Measurements from ENCODE around the gene PELO. TPM values are rescaled to one million over a fixed set of nuclear protein-coding genes. Genes with fewer than 3 reads are reported as not detected.

The PELO gene
- total and polyA plus RNA-seq, 9 of the 15 experiments (the other 6 are each of a cell fraction or from before 2014, with no cell fraction given), result 5.8 to 14.6 (median 9.6) TPM

GRCh38 chr5:52800394-52801213, 12.9 kb downstream of the PELO start (continued):
- TF ChIP-seq RUNX1 (IDR thresholded peaks at IDR 0.05; ENCODE audit: low read depth), result no peak
- no peak for TF ChIP-seq CTCFL (IDR thresholded peaks at IDR 0.05; ENCODE audit: borderline replicate concordance, insufficient read depth, low read depth, low read length, poor library complexity, severe bottlenecking)
- TF ChIP-seq ZNF184 (CRISPR knock-in tag; IDR thresholded peaks at IDR 0.05), result no peak
- TF ChIP-seq THRB (CRISPR knock-in tag; conservative IDR thresholded peaks at IDR 0.05), result no peak
- no peak for TF ChIP-seq ILF3 (IDR thresholded peaks at IDR 0.05; ENCODE audit: borderline replicate concordance)
- TF ChIP-seq, protein P1, sequence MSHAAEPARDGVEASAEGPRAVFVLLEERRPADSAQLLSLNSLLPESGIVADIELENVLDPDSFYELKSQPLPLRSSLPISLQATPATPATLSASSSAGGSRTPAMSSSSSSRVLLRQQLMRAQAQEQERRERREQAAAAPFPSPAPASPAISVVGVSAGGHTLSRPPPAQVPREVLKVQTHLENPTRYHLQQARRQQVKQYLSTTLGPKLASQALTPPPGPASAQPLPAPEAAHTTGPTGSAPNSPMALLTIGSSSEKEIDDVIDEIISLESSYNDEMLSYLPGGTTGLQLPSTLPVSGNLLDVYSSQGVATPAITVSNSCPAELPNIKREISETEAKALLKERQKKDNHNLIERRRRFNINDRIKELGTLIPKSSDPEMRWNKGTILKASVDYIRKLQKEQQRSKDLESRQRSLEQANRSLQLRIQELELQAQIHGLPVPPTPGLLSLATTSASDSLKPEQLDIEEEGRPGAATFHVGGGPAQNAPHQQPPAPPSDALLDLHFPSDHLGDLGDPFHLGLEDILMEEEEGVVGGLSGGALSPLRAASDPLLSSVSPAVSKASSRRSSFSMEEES (CRISPR knock-in tag; IDR thresholded peaks at IDR 0.05), result no peak
- no peak for TF ChIP-seq ZNF146 (CRISPR knock-in tag; IDR thresholded peaks at IDR 0.05; ENCODE audit: unreplicated experiment)
- no peak for TF ChIP-seq SMAD4 (CRISPR knock-in tag; conservative IDR thresholded peaks at IDR 0.05)
- TF ChIP-seq ARID4B (CRISPR knock-in tag; IDR thresholded peaks at IDR 0.05), result peak; percentile 81
- no peak for TF ChIP-seq TGIF2 (CRISPR knock-in tag; IDR thresholded peaks at IDR 0.05)
- TF ChIP-seq, protein P2, sequence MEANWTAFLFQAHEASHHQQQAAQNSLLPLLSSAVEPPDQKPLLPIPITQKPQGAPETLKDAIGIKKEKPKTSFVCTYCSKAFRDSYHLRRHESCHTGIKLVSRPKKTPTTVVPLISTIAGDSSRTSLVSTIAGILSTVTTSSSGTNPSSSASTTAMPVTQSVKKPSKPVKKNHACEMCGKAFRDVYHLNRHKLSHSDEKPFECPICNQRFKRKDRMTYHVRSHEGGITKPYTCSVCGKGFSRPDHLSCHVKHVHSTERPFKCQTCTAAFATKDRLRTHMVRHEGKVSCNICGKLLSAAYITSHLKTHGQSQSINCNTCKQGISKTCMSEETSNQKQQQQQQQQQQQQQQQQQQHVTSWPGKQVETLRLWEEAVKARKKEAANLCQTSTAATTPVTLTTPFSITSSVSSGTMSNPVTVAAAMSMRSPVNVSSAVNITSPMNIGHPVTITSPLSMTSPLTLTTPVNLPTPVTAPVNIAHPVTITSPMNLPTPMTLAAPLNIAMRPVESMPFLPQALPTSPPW (CRISPR knock-in tag; IDR thresholded peaks at IDR 0.05), result no peak
